IMR-90 (cell line): ENCODE measurements around the gene MZF1.

Experiments used
- BHLHE40 ChIP-seq: fragments of 150-350 bp; IDR thresholded peaks from 2 replicates; pipeline ENCODE4 v1.6.1; 2016; ENCODE audit warnings: mild to moderate bottlenecking, low read depth, low read length
- CEBPB ChIP-seq: IDR thresholded peaks from 2 replicates; pipeline ENCODE4 v1.6.1; 2012; ENCODE audit warnings: low read depth, low read length, improper control_type of control experiment
- CHD1 ChIP-seq: IDR thresholded peaks from 2 replicates; pipeline ENCODE4 v1.6.1; 2012; ENCODE audit warnings: low read depth, low read length, improper control_type of control experiment
- FOS ChIP-seq: fragments of 150-350 bp; IDR thresholded peaks from 2 replicates; pipeline ENCODE4 v1.6.1; 2016; ENCODE audit warnings: low read depth, low read length
- POLR2A ChIP-seq: IDR thresholded peaks from 2 replicates; pipeline ENCODE4 v1.6.1; 2012; ENCODE audit warnings: mild to moderate bottlenecking, low read depth, low read length
- TF ChIP-seq, protein P1 (sequence below): conservative IDR thresholded peaks from 2 replicates; pipeline ENCODE4 v1.5.1; 2012; ENCODE audit warnings: mild to moderate bottlenecking, low read depth, low read length, improper control_type of control experiment

DNA sequence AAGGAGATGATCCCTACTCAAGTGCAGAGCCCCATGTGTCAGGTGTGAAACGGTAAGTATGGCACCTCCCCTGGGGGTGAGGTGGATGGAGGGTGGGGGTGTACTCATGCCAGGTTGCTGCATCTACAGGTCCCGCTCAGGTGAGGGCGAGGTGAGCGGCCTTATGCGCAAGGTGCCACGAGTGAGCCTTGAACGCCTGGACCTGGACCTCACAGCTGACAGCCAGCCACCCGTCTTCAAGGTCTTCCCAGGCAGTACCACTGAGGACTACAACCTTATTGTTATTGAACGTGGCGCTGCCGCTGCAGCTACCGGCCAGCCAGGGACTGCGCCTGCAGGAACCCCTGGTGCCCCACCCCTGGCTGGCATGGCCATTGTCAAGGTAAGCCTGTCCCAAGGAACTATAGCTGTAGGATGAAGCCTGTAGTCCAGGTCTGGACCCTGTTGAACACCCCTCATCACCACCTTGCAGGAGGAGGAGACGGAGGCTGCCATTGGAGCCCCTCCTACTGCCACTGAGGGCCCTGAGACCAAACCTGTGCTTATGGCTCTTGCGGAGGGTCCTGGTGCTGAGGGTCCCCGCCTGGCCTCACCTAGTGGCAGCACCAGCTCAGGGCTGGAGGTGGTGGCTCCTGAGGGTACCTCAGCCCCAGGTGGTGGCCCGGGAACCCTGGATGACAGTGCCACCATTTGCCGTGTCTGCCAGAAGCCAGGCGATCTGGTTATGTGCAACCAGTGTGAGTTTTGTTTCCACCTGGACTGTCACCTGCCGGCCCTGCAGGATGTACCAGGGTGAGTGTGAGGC, 24.1 kb downstream of the MZF1 start:
- no peak for TF ChIP-seq BHLHE40
- no peak for TF ChIP-seq CHD1
- TF ChIP-seq CEBPB = no peak
- TF ChIP-seq POLR2A = no peak
- TF ChIP-seq, protein P1, sequence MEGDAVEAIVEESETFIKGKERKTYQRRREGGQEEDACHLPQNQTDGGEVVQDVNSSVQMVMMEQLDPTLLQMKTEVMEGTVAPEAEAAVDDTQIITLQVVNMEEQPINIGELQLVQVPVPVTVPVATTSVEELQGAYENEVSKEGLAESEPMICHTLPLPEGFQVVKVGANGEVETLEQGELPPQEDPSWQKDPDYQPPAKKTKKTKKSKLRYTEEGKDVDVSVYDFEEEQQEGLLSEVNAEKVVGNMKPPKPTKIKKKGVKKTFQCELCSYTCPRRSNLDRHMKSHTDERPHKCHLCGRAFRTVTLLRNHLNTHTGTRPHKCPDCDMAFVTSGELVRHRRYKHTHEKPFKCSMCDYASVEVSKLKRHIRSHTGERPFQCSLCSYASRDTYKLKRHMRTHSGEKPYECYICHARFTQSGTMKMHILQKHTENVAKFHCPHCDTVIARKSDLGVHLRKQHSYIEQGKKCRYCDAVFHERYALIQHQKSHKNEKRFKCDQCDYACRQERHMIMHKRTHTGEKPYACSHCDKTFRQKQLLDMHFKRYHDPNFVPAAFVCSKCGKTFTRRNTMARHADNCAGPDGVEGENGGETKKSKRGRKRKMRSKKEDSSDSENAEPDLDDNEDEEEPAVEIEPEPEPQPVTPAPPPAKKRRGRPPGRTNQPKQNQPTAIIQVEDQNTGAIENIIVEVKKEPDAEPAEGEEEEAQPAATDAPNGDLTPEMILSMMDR = no peak
- no peak for TF ChIP-seq FOS
